Activated CD8-positive, alpha-beta memory T cell treated with anti-CD3 and anti-CD28 coated beads, Interleukin-2, amount 50 U/mL, for 48 hours (primary cell): Measurements from ENCODE around the gene DOK6.
"Not testable (repeated sequence)": the region's sequence is repeated elsewhere in the genome, so short reads cannot be mapped to it uniquely, and the experiment has no call there.

Experiments used
- DNase-seq: peaks from one replicate; pipeline ENCODE4 v3.0.0-alpha.2; 2020

The DOK6 gene

DNA sequence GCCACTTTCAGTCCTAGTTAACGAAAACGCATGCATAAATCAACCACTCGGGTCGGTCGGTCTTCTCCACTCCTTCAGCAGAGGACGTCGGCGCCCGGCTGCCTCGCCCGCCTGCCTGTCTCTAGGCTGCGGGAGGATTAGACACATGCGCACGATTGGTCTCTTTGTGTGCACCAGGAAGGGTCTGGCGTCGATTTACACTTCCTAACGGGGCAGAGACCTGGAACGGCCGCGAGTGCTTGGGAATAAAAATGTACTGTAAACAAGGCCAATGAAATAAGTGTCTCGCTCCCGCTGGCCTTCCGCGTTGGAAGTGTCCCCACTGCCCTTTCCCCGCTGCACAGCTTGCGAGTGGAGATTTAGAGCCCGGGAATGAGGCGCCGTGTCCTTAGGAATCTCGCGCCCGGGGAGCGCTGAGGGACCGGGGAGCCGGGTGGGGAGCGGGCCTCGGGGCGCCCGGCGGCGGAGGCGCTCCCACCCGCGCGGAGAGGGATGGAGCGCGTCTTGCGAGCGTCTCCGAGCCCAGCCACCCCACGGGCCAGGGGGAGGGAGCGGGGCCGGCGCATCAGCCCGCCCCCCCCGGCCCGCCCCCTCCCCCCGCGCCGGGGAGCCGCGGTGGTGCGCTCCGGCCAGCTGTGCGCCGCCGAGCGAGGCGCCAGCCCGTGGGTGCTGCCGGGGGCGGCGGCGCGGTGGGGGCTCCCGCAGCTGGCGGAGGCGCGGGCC, at the start of gene DOK6:
Gene DOK6 (plus strand): TSS at position 636 of the 723 bp plus-strand sequence.
- DNase-seq = peak; percentile 58

- no peak for DNase-seq
These were observed 47.7 kb upstream of the DOK6 start for GRCh38 chr18:69353023-69353422.

GRCh38 chr18:69357590-69357989, 43.1 kb upstream of the DOK6 start:
- DNase-seq = no peak

GRCh38 chr18:69358212-69358895, 42.3 kb upstream of the DOK6 start:
- DNase-seq = no peak

DNA sequence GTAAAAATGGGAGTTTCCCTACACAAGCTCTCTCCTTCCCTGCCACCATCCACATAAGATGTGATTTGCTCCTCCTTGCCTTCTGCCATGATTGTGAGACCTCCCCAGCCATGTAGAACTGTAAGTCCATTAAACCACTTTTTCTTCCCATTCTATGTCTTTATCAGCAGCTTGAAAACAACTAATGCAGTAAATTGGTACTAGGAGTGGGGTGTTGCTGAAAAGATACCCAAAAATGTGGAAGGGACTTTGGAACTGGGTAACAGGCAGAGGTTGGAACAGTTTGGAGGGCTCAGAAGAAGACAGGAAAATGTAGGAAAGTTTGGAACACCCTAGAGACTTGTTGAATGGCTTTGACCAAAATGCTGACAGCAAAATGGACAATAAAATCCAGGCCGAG, 40.9 kb upstream of the DOK6 start:
- DNase-seq = not testable (repeated sequence)

DNA sequence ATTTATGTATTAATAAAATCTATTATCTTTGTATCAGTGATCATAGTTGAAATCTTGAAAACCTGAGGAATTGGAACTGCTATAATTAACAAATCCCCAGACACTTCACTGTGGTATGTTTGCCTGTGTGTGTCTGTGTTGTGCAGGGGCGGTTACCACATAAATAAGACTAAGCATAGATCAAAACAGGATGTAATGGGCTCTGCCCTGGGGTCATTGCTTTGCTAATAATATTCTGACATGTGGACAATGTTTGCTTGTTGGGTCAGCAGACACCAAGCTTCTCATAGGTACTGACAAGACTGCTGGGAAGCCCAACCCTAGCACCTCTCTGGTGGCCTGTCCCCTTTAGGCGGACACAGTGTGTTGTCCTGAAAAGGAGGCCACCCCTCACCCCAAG, 35.8 kb upstream of the DOK6 start:
- no peak for DNase-seq

DNA sequence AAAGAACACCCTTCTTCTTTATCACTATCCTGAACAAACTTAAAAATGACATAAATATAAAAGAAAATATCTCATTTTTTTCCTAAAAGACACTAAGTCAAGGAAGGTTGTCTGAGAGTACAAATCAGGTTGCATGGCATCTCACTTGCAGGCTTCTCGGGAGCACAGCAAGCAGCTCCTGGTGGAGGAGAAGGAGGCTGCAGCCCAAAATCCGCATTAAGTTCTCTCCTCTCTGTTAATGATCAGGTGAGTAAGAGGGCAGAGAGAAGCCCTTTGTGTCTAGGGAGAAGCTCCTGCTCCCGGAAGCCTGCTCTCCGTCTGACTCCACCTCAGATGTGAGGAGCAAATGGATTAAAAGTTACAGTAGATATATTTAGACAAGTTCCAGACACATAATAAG, 35.0 kb upstream of the DOK6 start:
- DNase-seq = no peak

GRCh38 chr18:69367104-69367503, 33.6 kb upstream of the DOK6 start:
- DNase-seq = no peak

DNA sequence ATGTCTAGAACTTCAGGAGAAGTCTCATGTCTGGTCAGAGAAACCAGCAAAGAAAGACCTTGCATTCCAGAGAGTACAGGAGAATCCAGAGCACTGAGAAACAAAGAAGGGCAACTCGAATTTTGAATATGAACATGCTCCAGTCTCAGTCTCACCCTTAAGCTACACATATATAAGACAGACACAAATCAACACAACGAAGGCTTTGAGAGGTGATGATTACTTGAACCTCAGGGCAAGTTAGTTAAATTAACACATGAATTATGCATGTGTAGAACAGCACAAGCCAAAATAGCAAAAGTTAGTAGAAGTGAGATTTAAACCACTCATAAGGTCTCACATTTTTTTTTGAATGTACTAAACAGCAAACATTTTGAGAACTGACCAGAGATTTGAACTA, 29.0 kb upstream of the DOK6 start:
- no peak for DNase-seq

GRCh38 chr18:69380324-69380723, 20.4 kb upstream of the DOK6 start:
- DNase-seq = no peak

DNA sequence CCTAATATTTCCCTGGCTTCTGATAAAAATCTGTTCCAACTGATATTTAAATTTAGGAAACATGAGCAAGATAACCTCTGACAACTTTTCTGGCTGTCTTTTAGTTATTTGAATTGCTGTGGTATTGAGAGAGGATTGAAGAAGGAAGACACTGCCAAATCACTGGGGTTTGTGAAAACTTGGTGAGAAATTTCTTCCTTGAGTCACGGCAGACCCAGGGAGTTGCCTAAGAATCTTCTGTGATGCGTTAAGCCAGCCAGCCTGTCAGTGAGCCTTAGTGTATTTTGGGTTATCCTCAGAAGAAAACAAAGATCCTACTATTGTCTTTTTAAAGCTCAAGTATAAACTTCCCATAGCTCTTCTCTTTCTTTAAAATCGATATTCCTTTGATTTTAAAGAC, 17.5 kb upstream of the DOK6 start:
- DNase-seq = no peak

DNA sequence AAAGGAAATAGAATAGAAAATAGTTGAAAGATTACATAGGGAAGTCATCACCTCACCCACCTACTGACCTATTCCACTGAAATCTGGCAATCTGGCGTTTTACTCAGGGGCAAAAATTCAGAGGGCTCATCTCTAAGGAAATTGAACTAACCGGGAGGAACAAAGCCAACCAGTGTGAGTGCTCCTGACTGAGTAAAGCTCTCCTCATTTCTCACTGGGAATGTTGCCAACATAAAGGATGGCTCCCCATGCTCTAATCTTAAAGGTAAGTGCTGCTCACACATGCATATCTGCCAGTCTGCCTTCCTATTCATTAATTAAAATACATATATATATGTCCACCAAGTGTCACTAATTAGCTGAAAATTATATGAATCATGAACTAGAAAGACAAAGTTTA, 13.5 kb upstream of the DOK6 start:
- no peak for DNase-seq

DNA sequence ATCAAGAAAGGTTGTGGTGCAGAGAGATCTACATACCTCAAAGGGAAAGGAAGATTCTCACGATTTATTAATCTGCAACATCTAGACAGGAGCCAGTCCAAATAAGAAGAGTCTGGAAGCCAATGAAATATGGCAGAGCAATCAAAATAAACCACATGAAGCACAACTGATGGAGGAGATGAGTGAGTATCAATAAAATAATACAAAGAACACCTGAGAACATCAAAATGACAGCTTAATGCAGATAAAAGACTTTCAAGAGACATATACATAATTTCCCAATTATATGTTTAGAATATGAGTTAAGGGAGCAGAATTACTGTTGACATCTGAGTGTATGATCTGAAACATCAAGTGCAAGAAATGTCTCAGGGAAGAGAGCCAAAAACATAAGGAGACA, 12.5 kb upstream of the DOK6 start:
- no peak for DNase-seq

GRCh38 chr18:69397096-69397495, 3.6 kb upstream of the DOK6 start:
- no peak for DNase-seq

- no peak for DNase-seq
These were observed 1.4 kb upstream of the DOK6 start for GRCh38 chr18:69399253-69399652.

GRCh38 chr18:69400976-69401225, 213 bp downstream of the DOK6 start:
- no peak for DNase-seq

DNA sequence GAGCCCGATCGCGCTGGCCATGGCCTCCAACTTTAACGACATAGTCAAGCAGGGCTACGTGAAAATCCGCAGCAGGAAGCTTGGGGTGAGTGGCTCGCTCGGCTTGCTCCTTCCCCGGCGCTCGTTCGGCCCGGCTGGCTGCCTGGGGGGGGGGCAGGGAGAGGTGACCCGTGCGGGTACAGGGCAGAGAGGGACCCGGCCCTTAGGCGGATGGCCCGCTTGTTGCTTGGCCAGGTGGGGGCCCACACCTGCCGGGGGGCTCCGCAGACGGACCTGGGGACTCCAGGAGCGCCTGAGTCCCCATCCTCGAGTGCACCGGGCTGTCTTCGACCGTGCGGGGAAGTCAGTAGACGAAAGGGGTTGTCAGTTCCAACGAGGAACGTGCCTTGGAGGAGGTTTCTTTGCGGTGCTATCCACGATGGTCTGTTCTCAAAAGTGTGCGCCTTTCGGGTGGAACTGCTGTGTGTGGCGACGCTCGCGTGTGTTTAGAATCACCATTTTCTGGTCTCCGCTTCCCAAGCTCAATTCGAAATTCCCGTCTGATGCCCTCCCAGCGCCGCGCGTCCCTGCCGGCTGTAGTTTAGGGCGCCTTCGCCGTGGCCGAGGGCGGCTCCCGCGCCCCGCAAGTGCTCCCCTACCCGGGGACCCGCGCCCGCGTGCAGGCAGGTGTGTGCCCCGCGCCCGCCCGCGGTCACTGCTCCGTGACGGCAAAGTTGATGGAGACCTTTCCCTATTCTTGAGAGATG, 711 bp downstream of the DOK6 start:
- DNase-seq = peak; percentile 55

DNA sequence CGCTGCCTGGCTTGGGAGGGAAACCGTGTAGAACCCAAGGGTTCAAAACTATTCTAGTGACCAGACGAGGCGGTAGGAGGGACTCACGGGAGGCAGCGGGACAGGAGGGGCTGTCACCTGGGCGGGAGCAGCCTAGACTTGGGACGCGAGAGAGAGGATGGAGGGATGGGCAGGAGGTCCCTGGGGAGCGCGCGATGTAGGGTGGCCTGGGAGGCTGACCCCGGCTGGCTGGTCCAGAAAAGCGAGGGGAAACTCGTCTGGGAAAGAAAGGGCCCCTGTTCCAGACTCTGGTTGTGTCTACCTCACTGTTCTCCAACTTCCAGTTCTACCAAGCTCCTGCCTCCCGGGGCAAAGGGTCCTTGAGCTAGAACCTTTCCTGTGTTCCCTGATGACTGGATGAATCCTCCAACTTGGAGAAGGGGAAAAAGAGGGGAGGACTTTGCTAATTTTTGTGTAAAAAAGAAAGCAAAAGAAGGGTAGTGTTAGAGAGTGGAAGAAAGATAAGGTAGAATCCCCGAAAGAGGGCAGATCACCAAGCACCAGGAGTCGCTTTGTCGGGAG, 1.4 kb downstream of the DOK6 start:
- DNase-seq = peak; percentile 48

DNA sequence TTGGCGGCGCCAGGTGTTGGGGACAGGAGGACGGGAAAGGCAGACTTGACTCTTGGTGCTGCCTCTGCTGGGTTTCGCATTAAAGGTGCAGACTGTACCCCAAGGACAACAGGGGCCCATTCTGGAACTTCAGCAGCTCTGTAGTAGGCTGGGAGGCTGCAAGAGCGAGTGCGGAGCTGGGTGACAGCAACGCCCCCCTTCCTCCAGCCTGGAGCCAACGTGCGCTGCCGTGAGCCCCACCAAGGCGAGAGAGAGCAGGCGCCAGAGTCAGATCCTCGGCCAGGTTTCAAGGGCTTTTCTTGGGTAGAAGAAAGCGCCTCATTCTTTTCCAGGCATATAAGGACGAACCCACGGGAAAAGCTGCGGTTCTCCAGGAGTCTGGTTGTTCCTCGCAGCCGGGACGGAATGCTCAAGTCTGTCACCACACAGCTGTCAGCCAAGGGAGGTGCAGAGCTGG, 1.9 kb downstream of the DOK6 start:
- DNase-seq = no peak

DNA sequence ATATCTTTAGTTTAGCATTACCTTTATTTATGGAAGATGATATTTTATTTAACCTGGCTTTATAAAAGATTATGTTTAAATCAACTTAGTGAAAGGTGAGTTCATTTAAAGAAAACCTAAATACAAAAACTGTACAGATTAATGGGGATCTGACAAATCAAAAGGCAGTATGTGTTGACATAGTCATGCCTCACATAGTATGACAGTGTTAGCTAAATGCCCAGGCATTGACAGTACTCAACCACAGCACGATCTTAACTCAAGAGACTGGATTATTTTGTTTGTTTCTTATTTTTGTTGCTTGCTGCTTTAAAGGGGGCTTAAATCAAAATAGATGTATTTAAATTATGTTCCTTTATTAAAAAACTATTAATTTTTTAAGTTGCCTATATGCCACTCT, 7.8 kb downstream of the DOK6 start:
- DNase-seq = no peak

- DNase-seq = no peak
These were observed 10.5 kb downstream of the DOK6 start for GRCh38 chr18:69411199-69411598.

DNA sequence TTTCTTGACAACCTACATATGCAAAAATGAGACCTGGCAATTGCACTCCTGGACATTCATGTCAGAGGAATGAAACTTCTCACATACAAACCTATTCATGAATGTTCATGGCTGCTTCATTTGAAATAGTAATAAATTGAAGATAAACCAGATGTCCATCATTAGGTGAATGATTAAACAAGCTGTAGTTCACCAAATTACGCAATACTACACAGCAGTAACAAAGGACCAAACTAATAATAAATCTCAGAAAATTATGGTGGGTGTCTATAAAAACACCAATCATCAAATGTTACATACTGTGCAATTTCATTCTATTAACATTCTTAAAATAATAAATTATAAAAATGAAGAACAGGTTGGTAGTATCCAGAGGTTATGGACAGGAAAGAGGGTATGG, 13.5 kb downstream of the DOK6 start:
- no peak for DNase-seq

DNA sequence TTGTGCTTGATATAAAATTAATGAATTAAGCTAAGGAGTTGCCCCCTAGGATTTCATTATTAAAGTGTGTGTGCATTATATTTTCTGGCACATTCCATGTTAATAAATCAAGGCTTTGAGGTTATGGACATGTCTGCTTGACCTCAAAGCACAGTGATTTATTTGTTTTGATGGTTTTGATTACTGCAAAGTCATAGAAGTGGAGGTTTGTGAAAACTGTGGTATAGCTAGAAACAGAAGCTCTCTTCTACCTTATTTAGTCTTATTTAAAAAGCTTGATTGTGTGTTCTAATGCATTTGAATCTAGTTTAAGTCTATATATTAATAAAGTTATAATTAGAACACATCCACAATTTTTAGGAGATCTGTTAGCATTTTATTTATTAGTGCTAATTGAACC, 32.2 kb downstream of the DOK6 start:
- DNase-seq = no peak

GRCh38 chr18:69435000-69435399, 34.3 kb downstream of the DOK6 start:
- no peak for DNase-seq
